Iris pigment epithelial cell (primary cell): ENCODE results near the gene SEPTIN1.

Experiments
- DNase-seq: peaks from one replicate; pipeline ENCODE4 v3.0.0-alpha.2; 2011; ENCODE audit warnings: low read depth

Gene SEPTIN1

GRCh38 chr16:30377050-30377811 is 5.1 kb downstream of the SEPTIN1 start:
- no peak for DNase-seq

GRCh38 chr16:30376461-30376902 is 5.9 kb downstream of the SEPTIN1 start:
- DNase-seq = no peak

GRCh38 chr16:30375864-30376263 is 6.5 kb downstream of the SEPTIN1 start:
- no peak for DNase-seq

- DNase-seq = no peak
Measured at GRCh38 chr16:30374538-30374937, 7.8 kb downstream of the SEPTIN1 start, which contains the start of gene MYL11. MYL11 (plus strand) TSS chr16:30374802; CDS start chr16:30374858, 56 bp downstream.

- DNase-seq = no peak
Measured at GRCh38 chr16:30372725-30373124, 9.6 kb downstream of the SEPTIN1 start.

GRCh38 chr16:30372038-30372712 is 10.2 kb downstream of the SEPTIN1 start:
- no peak for DNase-seq

- DNase-seq = no peak
Measured at GRCh38 chr16:30371248-30371816, 11.0 kb downstream of the SEPTIN1 start.

- peak; percentile 100 for DNase-seq
Measured at GRCh38 chr16:30370456-30371247, 11.7 kb downstream of the SEPTIN1 start, which contains the start of gene TBC1D10B. TBC1D10B (minus strand) TSS chr16:30370494; CDS start chr16:30370183, 311 bp downstream.

- DNase-seq = no peak
Measured at GRCh38 chr16:30369938-30370455, 12.4 kb downstream of the SEPTIN1 start.

GRCh38 chr16:30369091-30369937 is 13.0 kb downstream of the SEPTIN1 start:
- DNase-seq = peak; percentile 46

- no peak for DNase-seq
Measured at GRCh38 chr16:30368792-30369090, 13.6 kb downstream of the SEPTIN1 start.

GRCh38 chr16:30368122-30368791 is 14.1 kb downstream of the SEPTIN1 start:
- DNase-seq = peak; percentile 68

GRCh38 chr16:30367349-30368009 is 14.9 kb downstream of the SEPTIN1 start:
- DNase-seq = no peak

- no peak for DNase-seq
Measured at GRCh38 chr16:30366511-30366910, 15.8 kb downstream of the SEPTIN1 start.

- no peak for DNase-seq
Measured at GRCh38 chr16:30365200-30365599, 17.2 kb downstream of the SEPTIN1 start.

GRCh38 chr16:30361180-30361579 is 21.2 kb downstream of the SEPTIN1 start:
- no peak for DNase-seq

GRCh38 chr16:30359871-30360170 is 22.5 kb downstream of the SEPTIN1 start:
- no peak for DNase-seq

- no peak for DNase-seq
Measured at GRCh38 chr16:30358990-30359870, 23.1 kb downstream of the SEPTIN1 start.

- no peak for DNase-seq
Measured at GRCh38 chr16:30358577-30358936, 23.8 kb downstream of the SEPTIN1 start.
